Inflammatory macrophage treated with lipopolysaccharide for 4 hours (primary cell): ENCODE measurements around the gene KCNH5.

Experiments
- DNase-seq: peaks from one replicate; pipeline ENCODE4 v3.0.0-alpha.2; 2020

Gene KCNH5

DNA sequence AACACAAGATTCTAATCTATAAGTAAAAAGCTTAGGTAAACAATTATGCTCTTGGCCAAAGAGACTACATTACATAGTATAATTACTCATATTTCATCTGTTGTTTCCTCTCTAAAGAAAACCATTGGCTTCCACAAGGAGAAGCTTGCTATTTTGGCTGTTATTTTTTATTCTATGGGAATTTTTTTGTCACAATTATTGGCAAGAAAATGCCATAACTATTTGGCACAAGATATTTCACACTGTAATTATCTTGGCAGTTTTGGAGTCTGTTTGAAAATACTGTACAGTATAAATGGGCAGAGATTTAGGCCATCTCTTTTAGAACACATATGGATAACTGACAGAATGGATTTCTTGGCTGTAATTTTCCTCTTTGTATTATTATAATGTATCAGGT, 51.2 kb downstream of the KCNH5 start:
- no peak for DNase-seq

DNA sequence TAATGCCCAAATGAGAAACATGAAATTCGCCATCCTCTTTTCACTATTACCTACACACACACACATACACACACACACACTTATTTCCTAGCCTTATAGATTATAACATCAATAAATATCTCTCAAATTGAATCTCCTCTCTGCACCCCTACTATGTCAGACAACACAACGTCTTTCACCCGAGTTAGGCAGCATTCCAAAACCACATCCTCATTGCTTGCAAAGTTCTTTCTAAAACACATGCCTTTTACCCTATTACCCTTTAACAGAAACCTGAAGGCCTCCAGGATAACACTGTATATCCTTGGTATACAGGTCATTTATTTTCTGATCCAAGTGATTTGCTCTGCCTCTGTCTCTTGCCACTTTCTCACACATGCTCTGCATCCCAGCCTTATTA, 56.3 kb downstream of the KCNH5 start:
- DNase-seq, result no peak

DNA sequence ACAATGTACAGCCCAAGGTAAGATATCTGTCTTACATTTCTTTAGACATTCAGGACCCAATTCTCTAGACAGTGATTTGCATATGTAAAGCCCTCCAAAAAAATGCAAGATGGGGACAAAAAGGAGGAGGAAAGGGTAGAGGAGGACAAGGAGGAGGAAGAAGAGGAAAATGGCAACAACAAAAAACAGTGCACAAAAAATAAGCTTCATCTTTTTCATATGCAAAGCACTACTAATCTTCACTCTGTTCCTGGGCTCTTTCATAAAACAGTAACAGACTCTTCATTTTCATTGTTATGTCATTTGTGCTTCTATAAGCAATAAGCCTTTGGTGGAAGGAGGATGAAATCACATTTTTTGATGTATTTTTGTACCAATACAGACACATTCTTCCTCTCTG, 61.4 kb downstream of the KCNH5 start:
- no peak for DNase-seq

DNA sequence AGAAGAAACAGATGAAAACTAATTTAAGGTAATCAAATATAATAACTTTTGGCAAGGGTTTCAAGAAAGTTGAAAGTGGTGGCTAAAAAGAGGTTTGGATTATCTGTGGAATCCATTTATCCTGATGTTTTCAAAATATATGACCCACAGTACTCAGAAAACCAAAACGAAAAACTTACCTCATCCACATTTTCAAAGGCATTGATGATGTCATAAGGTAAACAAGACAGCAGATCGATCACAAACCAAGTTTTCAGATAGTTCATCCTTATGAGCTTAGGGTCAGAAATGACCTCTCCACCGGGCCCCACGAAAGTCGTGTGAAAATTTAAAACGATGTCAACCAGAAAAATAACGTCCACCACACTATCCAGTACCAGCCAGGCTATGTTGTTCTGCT, 64.6 kb downstream of the KCNH5 start:
- DNase-seq, result no peak

DNA sequence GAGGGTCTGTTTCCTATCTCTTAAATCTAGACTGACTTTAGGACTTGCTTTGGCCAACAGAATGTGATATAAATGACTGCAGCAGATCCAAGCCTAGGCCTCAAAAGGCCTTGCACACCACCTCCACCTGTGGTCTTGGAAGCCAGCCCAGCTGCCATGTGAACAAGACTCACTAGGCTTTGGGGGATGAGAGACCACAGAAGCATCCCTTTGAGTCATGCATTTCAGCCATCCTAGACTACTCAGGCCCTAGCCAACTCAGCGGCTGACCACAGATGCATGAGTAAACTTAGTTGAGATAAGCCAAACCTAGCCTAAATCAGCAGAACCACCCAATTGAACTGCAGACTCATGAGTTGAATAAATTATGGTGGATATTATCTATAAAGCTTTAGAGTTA, 87.7 kb downstream of the KCNH5 start:
- no peak for DNase-seq

DNA sequence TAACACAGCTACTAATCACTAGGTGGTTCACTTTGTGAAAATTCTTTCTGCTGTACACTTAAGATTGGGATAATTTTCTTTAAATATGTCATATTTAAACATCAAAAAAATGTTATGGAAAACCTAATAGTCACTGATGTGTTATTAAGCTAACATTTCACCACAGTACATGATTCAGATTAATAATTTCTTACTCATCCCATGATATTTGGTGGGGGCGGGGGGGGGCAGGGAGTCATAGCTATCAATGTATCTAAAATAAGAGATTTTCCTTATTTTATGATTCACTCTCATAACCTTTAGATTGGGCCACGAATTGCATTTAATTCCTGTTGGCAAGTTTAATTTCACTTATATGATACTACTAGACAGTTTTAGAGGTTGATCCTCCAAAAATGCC, 88.8 kb downstream of the KCNH5 start:
- no peak for DNase-seq

DNA sequence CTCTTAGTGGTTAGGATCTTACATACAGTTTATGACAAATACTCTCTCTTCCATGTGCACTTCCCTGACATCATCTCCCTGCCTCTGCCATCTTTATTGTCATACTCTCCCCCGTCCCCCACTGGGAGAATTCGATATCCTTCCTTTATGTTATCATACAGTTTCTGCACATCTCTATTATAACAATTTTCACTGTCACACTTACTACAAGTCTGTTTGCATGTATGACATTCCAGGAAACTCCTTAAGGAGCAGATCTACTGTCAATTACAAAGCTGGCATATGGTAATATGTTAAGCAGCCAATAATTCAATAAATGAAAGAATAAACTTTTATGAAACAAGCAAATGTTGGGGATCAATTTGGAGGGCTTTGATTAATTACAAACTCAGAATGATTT, 91.1 kb downstream of the KCNH5 start:
- no peak for DNase-seq

DNA sequence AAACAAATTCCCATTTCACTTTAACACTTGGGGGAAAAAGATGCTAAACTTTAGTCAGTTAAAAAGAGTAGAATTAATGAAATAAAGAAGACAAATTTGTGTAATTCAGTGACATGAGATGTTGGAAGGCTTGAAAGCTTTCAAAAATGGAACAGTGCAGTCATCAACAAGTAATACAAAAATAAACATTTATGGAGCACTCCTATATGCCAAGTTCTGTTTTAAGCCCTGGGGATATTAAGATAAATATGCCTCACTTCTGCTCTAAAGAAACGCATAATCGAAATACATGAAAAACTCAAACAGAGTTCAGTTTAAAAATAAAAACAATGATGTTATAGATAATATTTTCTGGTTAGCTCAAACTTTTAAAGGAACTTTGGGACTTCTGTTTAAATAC, 93.0 kb downstream of the KCNH5 start:
- no peak for DNase-seq

DNA sequence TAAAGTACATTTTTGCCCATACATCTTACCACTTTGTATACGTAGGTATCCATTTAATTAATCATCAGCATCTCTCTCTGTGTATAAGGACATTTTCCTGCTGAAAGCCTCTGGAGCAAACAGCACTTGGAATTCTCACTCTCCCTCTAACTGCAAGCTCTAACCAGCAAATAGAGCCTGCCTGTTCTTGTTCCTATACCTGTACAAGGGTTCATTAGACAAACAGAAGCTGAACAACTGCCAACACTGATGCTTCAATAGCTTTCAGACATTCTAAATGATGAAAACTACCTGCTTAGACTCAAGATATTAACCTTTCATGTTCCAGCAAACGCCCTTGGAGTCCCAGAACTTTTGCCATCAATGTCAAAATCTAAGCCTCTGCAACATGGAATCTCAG, 98.0 kb downstream of the KCNH5 start:
- no peak for DNase-seq

DNA sequence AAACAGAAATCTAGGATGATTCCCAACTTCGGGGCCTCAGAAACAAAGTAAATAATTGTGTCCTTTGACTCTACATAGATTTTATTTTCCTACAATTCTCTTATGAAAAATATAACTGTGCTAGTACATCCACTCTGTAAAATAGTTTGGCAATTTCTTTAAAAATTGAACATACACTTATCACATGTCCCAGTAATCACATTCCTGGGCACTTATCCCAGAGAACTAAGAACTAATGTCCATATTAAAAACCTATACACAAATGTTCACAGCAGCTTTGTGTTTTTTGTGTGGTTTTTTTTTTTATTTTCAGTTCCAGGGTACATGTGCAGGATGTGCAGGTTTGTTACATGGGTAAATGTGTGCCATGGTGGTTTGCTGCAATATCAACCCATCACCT, 99.0 kb downstream of the KCNH5 start:
- no peak for DNase-seq

DNA sequence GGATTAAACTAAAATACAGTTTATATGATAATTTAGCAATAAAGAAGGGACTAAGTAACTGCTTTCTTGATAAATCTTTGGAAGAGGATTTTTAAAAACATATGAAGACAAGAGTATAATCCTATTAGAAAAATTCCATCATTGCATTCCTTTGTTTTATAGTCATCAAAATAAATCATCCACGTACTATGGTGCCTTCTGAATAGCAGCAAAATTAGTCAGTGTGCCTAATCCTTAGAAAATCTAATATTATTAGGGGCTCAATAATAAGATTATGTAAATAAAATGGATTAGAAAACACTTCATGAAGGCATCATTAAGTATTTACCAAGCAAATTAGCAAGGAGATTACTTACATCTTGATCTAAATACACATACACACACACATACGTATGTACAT, 102.1 kb downstream of the KCNH5 start:
- DNase-seq, result no peak

DNA sequence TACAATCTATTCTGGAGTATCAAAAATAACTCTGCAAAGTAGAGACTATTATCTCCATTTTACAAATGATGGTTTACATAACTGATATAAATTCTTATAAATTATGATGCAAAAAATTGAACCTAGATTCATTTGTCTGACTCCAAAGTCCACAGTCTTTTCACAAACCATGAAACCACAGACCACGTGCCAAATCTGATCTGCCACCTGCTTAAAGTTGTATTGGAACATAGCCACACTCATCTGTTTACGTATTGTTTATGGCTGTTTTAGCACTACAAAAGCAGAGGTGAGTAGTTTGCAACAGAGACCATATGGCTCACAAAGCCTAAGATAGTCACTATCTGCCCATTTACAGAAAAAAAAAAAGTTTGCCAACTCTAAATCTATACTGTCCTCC, 105.3 kb downstream of the KCNH5 start:
- no peak for DNase-seq

DNA sequence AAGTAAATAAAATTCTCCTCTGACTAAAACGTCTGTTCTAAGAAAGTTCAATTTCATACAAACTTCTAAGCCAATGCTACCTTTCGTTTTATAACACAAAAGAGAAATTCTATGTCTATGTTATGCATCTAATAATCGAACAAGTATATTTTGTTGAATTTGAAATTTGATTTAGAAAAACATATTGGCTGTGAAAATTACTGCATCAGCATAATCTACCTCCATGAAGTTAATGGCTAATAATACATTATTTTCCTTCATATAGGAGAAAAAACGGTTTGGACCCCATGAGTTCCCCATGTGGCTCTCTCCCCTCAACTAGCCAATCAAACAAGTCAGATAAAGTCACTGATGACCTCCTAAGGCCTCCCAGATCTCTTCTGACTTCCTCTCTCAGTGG, 106.5 kb downstream of the KCNH5 start:
- DNase-seq, result no peak

DNA sequence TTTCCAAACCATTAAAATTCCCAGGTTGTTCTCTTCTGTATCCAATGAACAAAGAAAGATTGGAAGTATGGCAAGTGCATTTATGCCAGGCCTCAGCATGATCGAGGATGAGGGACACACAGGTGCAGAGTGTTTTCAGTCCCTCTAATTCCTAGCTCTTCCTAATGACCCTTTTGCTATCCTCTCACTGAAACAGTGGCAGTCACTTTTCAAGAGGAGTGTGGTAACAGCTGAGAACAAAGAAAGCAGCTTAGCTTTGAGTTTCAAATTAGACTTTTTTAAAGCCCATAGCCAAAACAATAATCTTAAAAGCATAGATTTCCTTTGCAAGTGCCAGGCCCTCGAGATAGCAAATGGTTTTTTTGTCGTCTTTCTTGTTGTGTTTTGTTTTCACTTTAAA, 110.8 kb downstream of the KCNH5 start:
- no peak for DNase-seq

DNA sequence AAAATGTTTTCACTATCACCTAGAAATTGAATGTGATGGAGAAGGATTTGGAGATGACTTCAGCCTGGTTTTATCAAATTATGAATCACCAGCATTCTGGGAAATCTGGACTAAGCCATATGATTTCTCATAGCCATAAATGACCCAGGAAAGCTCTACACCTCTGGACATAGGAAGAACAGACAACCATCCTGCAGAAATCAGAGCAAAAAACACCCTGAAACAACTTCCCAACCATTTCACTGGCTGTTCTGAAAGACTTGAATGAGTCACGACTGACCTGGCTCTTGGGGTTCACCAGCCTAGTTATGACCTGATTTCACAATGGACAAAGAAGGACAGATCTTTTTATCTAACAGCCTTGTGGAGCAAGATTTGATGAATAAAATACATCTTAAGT, 123.8 kb downstream of the KCNH5 start:
- DNase-seq, result no peak

DNA sequence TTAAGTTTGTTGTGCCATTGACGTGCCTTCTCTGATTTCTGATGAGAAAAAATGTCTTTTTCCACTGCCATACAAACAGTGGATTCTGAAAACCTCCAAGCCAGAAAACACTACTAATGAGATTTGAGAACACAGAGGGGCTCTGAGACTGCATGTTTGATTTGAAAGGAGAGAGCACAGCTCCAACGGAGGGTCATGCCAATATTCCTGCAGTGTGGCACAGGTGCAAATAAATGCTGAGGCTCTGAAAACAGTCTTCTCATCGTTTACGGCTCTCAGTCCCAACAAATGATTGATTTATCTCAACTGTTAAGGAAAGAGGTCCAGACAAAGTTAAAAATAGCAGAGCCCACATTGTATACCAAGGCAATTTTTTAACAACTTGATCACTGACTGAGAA, 128.7 kb downstream of the KCNH5 start:
- no peak for DNase-seq

DNA sequence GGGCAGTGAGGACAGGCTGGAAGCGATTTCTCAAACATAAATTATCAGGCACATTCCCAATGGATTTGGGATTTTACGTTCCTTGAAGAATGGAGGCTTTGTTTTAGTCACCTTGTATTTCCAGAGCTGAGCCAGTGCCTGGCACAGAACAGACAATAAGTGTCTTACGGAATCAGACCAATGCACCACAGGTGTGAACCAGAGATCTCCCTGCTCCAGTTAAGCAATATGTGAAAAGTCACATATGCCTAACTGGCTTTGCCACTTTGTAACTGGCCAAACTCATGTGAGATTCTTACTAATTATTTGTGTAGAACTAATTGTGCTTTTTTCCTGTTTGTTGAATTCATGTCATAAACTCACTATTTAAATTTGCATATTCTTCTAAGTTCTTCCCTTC, 130.4 kb downstream of the KCNH5 start:
- no peak for DNase-seq

DNA sequence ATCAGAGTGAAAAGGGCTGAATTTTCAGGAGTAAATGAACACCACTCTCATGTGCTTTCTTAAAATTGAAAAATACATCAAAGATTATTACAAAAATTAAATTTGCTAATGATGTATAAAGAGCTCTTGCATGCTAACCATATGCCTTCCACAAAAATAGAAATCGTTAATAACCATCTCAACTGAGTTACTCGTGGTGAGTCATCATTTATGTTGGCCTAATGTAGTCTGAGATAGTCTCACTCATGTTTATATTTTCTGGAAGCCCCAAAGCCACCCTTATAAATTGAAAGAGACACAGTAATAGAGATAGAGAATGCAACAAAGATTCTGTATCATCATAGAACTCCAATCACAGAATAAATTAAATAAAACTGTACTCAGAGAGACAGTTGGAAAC, 131.2 kb downstream of the KCNH5 start:
- DNase-seq, result no peak

DNA sequence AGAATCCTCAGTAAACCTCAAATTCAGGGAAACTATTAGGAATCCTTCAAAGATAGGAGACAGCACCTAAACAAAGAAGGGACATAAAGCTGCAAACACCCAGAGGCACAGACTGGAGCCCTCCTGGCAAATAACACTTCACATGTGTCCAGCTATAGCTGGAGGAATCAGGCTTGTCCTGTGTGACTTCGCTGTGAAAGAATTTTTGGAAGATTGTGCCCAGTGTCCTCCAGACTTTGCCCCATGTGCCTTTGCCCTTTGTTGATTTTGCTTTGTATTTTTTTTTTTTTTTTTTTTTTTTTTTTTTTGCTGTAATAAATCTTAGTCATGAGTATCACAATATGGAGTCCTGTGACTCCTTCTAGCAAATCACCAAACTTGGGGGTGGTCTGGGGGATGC, 136.8 kb downstream of the KCNH5 start:
- DNase-seq, result no peak

DNA sequence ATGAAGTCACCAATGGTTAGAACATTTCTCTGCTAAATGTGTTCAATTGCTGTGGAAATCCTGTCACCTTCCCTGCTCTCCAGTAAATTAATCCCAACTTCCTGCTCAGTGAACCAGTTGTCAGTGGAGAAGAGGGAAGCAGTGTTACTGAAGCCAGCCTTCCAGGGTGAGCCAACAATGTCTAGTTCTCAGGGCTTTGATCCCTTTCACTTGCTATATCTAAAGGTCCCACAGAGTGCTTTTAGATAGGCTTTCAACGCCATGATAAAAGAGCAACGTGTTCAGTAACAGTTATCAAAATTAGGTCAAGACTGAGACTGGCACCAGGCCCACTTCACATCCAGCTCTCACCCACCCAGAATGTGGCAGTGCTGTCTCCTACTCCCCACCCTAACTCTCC, 139.7 kb downstream of the KCNH5 start:
- DNase-seq, result no peak

DNA sequence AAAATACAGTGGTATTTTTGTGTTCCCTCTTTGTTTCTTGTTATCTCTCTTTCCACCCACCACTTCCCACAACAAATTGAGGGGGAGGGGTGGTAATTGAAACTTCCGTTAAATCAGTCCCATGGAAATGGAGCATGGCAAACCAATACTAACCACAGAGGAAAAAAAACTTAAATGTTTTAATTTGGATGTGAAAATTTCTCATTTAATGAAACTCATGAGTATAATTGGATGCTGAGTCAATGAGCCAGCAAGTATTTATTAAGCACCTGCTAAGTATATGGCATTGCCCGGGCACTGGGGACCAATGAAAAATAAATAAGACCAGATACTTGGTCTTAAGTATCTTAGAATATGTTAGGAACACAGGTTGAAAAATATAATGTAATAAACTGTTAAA, 147.5 kb downstream of the KCNH5 start:
- DNase-seq, result no peak

DNA sequence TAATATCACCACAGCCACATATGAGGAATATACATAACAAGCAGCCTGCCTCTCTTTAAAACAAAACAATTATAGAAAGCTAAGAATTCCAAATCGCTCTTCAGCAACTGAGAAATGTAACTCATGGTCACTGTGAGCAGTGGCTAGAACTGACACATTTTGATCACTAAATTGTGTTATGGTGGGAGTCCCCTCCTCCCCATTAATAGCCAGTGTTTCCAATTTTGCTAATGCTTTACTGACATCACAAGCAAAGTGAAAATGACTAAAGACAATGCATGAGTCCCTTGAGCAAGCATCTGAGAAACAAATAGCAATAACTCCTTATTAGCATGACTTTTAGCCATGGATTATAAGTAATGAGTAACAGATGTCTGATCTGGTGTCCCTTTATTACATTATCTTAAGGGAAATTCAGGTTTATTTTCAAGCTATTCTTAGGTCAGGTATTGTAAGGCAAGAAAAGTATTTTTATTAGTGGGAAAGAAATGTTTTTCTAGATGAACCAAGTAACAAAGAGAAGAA, 148.3 kb downstream of the KCNH5 start:
- no peak for DNase-seq

DNA sequence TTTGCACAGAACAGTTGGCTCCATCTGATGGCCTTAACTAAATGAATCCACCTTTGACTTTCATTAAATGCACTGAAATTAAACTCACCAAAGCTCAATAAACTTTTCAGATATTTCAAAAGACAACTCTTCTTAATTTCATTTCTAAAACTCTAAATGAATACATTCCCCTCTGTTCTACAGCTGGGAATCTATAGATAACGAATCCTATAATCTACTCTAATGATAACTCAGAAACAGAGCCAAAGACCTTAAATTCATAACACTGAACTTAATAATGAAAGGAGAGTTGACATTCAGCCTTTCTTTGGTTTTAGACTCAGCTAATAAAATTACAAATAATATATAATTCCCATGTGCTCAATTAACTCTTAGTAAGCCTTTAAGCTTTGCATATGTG, 150.5 kb downstream of the KCNH5 start:
- DNase-seq, result no peak

DNA sequence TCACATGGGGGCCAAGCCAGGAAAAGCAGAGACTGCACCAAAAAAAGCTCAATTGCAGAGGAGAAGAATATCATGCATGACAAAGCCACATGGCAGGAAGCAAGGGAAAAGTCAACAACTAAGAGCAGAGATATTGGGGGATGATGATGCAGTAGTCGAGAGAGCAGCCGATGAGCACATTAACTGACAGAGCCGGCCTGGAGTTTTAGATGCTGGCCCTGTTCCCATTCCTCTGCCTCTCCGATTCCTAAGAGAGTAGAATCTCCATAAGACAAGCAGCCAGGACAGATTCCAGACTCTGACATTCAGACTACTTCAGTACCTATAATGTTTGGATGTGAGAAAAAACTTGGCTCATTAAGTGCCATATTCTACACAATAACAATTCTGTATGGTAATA, 155.9 kb downstream of the KCNH5 start:
- no peak for DNase-seq

DNA sequence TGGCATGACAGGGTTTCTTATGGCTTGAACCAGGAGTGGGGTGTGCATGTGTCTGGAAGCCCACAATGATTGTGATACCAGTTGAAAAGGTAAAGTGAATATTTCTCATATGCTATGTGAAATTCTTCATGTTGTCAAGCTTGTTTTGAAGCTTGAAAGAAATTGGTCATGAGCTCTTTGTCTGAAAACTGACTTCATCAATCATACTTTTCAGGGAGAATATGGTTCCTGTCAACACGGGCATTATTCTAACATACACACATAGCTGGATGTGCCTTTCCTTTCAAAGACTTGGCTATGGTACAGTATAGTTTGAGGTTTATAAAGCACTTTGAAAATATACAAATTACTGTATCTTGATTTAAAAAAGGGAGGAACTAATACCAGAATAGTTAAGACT, 158.8 kb downstream of the KCNH5 start:
- DNase-seq, result no peak

DNA sequence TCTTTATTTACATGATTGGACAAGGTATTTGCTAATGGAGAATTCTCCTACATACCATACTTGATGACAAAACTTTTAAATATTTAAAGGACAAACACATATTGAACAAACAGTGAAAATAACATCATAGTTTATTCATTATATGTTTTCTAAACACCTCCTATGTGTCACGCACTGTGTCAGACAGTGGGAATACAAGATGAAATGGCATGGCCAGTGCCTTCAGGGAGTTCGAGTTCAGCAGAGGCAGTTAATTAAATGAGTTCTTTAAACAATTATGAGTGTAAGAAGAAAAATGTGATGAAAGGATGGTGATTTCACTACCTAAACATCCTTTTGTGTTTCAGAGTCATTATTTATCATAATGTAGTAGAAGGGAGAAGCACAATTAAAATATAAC, 159.8 kb downstream of the KCNH5 start:
- DNase-seq, result no peak
